Measurements from ENCODE around the gene CHN2.

GRCh38 chr7:29499932-29500331, 305.4 kb downstream of the CHN2 start:
- TF ChIP-seq CTCF (IDR thresholded peaks at IDR 0.05), result no peak
- TF ChIP-seq EZH2 (IDR thresholded peaks at IDR 0.05), result no peak
